Effector CD8-positive, alpha-beta T cell (primary cell): Measurements from ENCODE around the gene TEKT5.
"Not testable (repeated sequence)": the region's sequence is repeated elsewhere in the genome, so short reads cannot be mapped to it uniquely, and the experiment has no call there.

Experiments used
- DNase-seq: peaks from one replicate; lab custom pipeline; 2025; lab: John Stamatoyannopoulos, UW

TEKT5 gene

DNA sequence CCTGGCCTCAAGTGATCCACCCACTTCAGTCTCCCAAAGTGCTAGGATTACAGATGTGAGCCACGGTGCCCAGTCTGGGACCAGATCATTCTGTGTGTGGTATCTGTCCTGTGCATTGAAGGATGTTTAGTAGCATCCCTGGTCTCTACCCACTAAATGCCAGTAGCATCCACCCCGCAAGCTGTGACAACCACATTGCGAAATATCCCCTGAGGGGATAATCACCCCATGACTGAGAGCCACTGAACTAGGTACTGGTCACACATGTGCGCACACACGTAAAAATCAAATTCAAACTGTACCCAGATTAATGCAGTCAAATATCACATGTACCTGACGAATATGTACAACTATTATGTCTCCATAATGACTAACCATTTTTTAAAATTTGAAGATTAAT lies 35.8 kb downstream of the TEKT5 start:
- no peak for DNase-seq

DNA sequence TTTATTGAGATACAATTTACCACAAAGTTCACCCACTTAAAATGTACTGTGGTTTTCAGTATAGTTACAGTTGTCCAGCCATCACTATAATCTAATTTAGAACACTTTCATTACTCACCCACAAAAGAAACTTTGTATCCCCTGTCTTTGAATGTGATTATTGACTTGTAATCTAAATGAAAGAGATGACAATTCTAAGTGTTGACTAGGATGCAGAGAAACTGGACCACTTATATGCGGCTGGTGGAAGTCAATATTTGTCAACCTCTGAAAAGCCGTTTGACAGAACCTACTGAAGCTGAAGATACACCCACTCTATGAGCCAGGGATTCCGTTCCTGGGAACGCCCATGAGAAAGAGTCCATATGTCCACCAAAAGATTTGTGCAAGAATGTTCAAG lies 36.8 kb downstream of the TEKT5 start:
- DNase-seq = no peak

DNA sequence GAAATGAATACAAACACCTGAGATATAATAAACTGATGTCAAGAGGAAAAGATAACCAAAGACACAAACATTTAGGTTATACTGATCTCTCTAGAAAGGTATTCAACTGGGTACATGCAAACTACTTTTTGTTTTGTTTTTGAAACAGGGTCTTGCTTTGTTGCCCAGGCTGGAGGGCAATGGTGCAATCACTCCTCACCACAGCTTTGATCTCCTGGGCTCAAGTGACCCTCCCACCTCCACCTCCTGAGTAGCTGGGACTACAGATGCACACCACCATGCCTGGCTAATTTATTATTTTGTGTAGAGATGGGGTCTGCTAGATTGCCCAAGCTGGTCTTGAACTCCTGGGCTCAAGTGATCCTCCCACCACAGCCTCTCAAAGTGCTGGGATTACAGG lies 38.1 kb downstream of the TEKT5 start:
- no peak for DNase-seq

DNA sequence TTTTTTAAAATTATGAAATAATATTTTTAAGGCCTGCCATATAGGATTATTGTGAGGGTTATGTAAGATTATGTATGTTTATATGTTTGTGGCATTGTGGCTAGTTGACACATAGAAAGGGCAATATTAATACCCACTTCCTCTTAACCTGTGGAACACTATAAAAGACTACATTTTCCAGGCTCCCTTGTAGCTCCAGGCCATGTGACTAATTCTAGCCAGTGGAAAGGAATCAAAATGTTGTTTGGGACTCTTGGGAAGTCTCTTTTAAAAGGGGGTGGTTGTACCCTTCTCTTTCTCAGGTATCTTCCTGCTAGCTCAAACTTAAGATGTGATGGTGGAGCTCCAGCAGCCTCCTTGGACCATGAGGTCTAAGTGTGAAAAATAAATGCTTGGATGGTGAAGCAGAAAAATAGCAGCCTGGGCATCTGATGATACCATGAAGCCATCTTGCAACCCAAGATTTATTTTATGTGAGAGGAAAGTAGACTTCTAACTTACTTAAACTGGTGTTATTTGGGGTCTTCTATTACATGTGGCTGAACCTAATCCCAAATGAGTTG lies 39.2 kb downstream of the TEKT5 start:
- DNase-seq = no peak

DNA sequence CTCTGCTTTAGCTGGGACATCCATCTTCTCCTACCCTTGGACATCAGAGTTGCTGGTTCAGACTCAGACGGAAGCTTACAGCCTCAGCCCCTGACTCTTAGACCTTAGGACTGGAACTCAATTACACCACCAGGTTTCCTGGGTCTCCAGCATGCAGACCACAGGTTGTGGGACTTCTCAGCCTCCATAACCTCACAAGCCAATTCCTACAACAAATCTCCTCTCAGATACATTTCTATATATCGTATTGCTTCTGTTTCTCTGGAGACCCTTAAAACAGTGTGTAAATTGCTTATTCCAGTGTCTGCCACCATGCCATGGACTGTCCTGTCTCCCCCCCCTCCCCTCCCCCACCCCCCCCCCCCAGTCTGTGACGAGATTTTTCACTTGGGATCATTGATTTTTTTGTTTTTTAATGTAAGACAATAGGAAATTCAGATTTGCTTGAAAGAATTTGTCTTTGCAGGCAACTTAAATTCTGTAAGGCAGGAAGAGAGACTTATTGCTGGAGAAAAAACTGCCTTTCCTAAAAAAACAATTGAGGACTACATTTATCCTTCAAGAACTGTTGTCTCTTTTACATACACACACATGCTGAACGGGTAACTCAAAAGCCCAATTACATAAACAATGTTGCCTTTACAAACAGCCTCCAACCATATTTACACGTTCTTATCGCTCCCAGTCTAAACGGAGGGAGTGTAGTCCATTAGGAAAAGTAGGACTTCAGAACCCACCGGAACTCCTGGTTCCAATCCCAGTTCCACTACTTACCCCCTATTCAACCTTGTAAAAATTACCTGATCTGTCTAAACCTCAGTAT lies 39.9 kb downstream of the TEKT5 start:
- DNase-seq = no peak

DNA sequence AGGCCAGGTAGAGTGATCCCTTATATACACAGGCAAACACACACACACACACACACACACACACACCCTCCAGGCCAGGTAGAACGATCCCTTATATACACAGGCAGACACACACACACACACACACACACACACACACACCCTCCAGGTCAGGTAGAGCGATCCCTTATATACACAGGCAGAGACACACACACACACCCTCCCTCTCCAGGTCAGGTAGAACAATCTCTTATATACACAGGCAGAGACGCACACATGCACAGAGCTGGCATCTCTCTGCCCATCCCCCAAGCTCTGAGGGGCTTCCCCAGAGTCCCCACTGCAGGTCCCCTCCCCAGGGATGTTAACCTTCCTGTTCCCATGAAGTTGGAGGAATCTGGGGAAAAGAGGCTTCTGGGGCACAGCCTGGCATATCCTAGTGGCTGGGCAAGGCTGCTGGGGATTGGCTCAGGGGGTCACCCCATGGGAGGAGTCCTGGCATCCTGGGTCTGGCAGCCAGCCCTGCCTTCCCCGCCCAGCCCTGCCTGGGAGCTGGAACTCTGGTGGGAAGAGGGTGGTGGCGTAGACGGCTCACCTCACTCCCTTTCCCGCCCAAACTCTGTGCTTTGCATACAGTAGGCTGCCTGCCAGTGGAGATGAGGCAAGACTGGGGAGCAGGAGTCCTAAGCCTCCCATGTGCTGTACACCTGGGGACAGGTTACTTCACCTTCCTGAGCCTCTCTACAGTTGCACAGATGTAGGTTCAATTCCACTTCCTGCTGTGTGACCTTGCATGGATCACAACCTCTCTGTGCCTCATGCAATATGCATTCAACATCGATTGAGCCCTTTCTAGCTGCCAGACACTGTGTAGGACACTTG lies 41.8 kb downstream of the TEKT5 start:
- no peak for DNase-seq

DNA sequence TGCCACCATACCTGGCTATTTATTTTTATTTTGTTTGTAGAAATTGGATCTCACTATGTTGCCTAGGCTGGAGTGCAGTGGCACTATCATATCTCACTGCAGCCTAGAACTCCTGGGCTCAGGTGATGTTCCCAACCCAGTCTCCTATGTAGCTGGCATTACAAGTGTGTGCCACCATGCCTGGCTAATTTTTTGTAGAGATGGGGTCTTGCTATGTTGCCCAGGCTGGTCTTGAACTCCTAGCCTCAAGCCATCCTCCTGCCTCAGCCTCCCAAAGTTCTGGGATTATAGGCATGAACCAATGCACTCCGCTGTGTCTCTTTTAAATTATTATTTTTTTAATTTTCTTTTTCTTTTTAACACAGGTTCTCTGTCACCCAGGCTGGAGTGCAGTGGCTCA lies 45.6 kb downstream of the TEKT5 start:
- DNase-seq = not testable (repeated sequence)

DNA sequence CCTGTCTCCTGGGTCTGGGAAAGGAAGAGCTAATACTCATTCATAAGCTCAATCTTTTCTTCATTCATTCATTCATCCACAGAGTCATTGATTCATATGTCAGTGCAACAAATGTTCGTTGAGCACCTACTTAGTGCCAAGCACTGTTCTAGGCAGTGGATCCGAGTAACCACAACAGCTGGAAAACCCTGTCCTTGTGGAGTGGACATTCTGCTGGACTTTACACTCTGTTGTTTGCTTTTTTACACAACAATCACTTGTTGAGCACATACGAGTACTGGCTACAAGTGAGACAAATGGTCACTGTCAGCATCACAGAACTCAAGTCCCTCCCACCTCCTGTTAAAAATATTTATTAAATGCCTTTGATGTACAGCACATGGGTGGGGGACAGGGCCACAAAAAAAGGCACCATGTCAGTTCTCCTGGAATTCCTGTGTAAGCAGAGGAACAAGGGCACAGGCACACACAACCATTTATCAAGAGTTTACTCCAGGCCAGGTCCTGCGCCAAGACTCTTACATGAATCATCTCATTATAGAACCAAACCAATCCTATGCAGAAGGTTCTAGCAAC lies 46.9 kb downstream of the TEKT5 start:
- no peak for DNase-seq

DNA sequence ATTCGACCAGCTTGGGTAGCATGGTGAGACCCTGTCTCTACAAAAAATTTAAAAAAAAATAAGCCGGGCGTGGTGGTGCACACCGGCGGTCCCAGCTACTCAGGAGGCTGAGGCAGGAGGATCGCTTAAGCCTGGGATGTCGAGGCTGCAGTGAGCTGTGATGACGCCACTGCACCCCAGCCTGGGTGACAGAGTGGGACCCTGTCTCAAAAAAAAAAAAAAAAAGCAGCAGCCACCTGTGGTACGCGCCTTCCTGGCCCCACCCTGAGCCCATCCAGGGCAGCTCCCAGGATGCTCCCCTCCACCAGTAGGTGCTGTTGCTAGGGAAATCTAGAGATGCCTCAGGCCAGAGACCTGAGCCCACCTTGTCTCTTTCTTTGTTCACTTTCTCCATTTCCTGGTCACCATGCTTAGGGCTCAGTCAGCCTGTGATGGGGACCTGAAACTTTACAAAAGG lies 47.4 kb downstream of the TEKT5 start:
- DNase-seq = no peak

DNA sequence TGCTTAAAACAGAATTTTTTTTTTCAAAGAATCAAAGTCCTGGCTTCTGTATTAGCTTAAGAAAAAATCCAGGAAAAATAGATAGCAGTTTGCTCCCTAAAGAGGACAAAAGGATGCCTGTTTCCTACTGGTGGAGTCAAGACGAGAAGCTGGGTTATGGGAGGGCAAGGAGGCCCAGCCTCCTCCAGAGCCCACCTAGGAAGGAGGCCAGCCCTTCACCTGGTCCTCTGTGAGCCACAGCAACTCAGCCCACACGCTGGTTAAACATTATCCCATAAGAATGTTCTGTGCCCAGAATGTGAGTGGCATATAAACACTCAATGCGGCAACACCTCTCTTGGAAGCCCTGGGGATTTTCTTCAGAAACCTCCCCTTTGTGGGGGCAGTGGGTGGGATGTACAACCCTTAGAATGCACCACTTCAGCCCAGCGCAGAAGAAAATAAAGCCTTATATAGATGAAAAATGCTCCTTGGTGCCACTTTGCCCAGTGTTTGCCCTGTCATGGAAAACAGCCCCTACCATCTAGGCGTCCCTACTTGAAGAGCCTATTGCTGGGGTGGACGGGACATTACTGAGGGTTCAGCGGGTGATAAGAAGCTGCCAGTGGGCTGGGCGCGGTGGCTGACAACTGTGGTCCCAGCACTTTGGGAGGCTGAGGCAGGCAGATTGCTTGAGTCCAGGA lies 48.0 kb downstream of the TEKT5 start:
- DNase-seq = no peak

DNA sequence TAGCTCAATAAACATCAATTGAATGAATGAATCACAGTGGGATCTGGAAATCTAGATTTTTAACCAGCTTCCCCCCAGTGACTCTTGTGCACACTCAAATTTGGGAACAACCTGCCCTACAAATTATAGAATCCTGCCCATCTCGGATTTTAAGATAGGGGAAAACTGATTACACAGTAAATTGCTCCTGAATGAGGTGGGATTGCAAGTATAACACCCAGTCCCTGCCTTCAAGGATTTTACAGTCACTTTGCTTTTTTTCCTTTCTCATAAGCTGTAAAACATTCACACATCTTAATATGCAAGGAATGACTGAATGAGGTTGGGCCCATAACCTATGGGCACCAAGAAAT lies 48.5 kb downstream of the TEKT5 start:
- DNase-seq = no peak

DNA sequence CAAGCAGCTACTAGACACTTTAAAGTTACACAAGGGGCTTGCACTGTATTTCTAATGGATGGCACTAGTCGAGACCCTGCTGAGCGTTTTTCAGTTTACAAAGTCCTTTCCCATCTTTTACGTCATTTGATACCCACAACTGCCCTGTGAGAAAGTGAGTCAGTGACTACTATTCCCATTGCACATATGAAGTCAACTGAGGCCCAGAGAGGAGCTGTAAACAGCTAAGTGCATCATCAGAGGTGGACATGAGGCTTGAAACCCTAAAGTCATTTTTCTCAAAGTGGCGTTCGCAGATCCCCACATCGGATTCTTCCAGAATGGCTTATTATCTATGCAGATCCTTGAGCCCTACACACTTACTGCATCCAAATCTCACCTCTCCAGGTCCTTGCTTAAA lies 50.6 kb downstream of the TEKT5 start:
- no peak for DNase-seq

DNA sequence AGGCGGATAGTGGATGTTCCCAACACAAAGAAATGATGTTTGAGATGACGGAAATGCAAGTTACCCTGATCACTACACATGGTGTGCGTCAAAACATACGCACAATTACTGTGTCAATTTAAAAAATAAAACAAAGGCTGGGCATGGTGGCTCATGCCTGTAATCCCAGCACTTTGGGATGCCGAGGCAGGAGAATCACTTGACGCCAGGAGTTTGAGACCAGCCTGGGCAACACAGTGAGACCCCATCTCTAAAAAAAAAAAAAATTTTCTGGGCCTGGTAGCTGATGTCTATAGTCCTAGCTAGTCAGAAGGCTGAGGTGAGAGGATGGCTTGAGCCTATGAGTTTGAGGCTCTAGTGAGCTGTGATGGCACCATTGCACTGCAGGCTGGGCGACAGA lies 51.8 kb downstream of the TEKT5 start:
- no peak for DNase-seq

DNA sequence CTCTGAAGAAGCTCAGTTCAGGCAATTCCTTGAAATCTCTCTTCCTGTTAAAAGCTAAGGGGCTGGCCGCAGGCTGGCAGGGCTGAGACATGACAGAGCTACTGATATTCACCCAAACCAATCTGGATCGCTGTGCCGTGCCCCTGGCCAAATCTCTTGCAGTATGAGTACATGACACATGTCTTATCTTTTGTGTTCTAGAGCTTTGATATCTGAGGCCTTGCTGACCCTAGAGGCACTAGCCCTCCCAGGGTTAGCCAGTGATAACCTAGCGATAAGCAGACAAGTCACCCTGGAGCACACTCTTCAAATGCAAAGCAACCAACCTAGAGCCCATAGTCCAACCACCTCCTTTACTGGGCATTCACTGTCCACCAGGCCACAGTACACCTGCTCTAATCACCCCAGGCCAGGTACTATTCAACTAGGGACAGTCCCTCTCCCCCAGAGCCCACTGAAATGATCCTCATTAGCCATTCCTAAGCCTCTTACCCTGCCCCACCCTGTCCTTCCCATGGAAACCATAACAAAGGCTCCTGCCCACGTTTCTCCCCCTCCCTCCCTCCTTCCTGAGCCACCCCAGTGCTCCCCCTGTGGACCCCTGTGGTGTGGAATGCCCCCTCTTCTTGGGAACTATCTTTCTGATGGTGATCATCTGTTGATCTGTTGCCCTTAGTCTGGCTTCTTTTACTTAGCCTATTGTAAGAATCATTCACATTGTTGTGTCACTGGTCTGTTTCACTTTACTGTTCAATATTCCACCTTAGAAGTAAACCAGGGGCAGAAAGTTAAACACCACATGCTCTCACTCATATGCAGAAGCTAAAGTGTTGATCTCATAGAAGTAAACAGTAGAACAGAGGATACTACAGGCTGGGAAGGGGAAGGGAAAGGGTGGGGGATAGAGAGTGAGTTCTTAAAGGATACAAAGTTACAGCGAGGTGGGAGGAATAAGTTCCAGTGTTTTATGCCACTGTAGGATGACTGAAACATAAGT lies 52.5 kb downstream of the TEKT5 start:
- no peak for DNase-seq

DNA sequence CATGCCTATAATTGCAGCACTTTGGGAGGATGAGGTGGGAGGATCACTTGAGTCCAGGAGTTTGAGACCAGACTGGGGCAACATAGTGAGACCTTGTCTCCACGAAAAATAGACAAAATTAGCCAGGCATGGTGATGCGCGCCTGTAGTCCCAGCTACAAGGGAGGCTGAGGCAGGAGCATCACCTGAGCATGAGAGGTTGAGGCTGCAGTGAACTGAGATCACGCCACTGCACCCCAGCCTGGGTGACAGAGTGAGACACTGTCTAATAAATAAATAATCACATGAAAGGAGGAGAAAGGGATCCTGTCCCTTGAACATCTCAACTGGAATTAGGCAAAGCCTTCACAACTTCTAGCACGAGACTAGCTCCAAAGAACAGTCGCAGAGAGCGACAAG lies 53.2 kb downstream of the TEKT5 start:
- no peak for DNase-seq

DNA sequence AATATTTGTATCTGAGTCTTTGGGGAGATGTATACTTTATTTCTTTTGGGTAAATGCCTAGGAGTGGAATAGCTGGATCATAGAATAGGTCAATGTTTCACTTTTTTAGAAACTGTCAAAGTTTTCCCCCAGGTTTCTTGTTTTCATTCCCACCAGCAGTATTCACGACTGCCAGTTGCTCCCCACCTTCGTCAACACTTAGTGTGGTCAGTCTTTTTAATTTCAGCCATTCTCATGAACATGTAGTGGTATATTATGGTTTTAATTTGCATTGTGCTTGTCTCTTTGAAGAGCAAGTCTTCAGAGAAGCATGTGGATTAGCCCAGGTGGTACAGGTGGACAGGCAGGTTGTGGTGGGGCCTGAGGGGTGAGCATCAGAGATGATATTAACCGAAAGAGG lies 53.8 kb downstream of the TEKT5 start:
- no peak for DNase-seq

DNA sequence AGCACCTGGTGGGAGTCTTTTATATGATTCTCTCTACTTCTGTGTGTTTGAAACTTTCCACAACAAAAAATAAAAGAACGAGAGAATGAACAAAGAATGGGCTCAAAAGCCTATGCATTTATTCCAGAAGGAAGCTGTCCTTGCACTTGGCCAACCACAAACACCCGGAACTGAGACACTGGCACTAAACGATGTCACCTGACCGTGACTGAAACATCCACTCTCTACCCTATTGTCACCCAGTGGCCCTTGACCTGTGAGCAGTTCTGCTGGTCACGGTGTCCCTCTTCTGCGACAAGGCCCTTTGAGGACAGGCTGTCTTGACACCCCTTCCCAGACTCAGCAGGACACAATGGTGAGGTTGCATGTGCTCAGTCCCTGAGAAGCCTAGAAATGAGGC lies 56.6 kb downstream of the TEKT5 start:
- DNase-seq = no peak

DNA sequence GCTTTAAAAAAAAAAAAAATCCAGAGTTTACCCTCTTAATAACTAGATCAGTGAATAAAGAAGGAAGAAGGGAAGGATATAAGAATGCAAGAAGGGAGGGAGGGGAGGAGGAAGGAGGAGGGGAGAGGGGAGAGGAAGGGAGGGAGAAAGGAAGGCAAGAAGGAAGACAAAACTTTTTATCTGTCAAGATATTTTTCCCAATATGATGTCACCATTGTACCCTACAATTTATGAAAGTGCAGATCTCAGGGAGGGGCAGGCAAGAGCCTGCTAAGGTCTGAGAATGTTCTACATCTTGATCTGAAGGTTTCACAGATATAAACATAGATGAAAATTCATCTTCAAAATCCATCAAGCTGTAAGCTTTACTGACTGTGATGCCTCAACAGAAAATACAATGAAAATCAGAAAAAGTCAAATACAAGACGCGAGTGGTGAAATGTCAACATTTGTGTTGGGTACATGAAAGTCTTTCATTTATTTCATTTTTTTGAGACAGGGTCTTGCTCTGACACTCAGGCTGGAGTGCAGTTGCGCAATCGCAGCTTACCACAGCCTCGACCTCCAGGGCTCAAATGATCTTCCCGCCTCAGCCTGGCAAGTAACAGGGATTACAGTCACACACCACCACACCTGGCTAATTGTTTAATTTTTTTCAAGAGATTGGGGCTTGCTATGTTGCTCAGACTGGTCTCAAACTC lies 57.2 kb downstream of the TEKT5 start:
- DNase-seq = no peak

DNA sequence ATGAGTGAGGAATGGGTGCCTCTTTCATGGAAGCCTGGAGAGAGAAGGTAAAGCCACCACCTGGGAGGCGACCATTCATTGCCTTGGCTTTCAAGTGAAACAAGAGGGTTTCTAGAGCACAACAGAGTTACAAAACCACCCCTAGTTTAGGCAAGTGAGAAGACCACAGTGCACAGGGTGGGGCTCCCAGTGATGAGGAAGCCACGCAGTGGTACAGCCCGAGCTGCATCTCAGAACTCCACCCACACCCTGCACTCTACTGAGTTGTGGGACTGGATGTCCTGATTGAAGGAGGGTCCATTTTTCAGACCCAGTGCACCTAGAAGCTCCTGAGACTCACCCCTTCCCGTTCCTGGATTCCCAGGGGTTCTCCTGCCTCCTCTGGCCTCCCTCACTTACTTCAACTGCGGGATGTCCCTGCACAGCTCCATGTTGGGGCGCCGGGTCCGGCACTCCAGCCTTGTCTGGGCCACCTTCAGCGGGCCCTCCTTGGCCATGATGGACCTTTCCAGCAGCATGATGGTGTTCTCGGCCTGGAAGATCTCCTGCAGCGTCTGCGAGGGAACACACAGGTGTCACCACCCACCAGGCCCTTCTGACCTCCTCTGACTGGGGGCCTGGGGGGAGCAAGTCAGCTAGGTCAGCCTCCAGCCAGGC lies 59.2 kb downstream of the TEKT5 start:
- no peak for DNase-seq

DNA sequence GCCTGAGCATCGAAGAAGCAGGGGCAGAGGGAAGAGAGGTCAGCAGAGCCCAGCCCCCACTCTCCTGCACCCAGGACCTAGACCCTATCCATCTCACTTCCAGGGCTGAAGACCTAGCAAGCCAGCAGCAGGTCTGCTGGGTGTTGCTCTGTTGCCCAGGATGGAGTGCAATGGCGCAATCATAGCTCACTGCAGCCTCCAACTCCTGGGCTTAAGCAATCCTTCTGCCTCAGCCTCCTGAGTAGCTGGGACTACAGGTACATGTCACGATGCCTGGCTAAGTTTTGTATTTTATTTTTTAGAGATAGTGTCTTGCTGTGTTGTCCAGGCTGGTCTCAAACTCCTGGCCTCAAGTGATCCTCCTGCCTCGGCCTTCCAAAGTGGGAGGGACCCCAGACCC lies 61.3 kb downstream of the TEKT5 start:
- not testable (repeated sequence) for DNase-seq
